IMR-90 (cell line): ENCODE results near the gene CDKN2B-AS1. TPM values are rescaled to one million over a fixed set of nuclear protein-coding genes. Genes with fewer than 3 reads are reported as not detected.

Experiments used
- ATAC-seq: fragments of 200-7000 bp; cut with Tn5 transposase; 2 replicates; pipeline ENCODE4 v1.9.1; 2020; ENCODE audit warnings: low read depth, mild to moderate bottlenecking, moderate library complexity
- BruUV-seq: library from RNA; stranded (reverse); fragments of 400-500 nt; replicated peaks from 2 replicates; lab custom pipeline; 2021; lab: Mats Ljungman, UMichigan
- CTCF ChIA-PET: fragments of 300-600 bp; formaldehyde crosslinking; extraction: SDS; loops from one replicate; lab custom pipeline; 2021; ENCODE audit warnings: antibody characterized with exemption; lab: Yijun Ruan, JAX
- POLR2A ChIA-PET: fragments of 300-600 bp; sonication (Branson Sonifier 250); formaldehyde crosslinking; loops from one replicate; lab custom pipeline; 2022; ENCODE audit warnings: antibody characterized with exemption; ENCODE audit not compliant: unreplicated experiment; lab: Charles Lee
- DNase-seq: peaks from one replicate; pipeline ENCODE4 v3.0.0; 2013
- H2AFZ ChIP-seq: replicated peaks from 2 replicates; pipeline ENCODE3; 2013; ENCODE audit warnings: low read length, mild to moderate bottlenecking; ENCODE audit not compliant: poor library complexity
- H2AK5ac ChIP-seq: 2 replicates; pipeline ENCODE4 v1.6.1; 2013; ENCODE audit warnings: low read depth, low read length, inconsistent platforms
- H2AK9ac ChIP-seq: replicated peaks from 2 replicates; pipeline ENCODE3; 2013; ENCODE audit warnings: mild to moderate bottlenecking, low read depth, low read length, moderate library complexity; ENCODE audit not compliant: poor library complexity
- H2BK120ac ChIP-seq: 2 replicates; pipeline ENCODE4 v1.6.1; 2013; ENCODE audit warnings: low read depth, low read length, inconsistent platforms
- H2BK15ac ChIP-seq: 3 replicates; pipeline ENCODE4 v1.6.1; 2013; ENCODE audit warnings: low read depth, low read length, inconsistent platforms
- H2BK20ac ChIP-seq: 2 replicates; pipeline ENCODE4 v1.6.1; 2013; ENCODE audit warnings: low read depth, mild to moderate bottlenecking, inconsistent platforms, low read length, moderate library complexity
- H2BK5ac ChIP-seq: 2 replicates; pipeline ENCODE4 v1.6.1; 2013; ENCODE audit warnings: mild to moderate bottlenecking, low read depth, low read length, inconsistent platforms; ENCODE audit not compliant: poor library complexity, severe bottlenecking
- H3K14ac ChIP-seq: replicated peaks from 2 replicates; pipeline ENCODE4 v1.6.1; 2013; ENCODE audit warnings: low read depth, low read length, inconsistent platforms
- H3K18ac ChIP-seq: 2 replicates; pipeline ENCODE4 v1.6.1; 2013; ENCODE audit warnings: low read depth, low read length, control low read depth
- H3K23ac ChIP-seq: 2 replicates; pipeline ENCODE4 v1.6.1; 2013; ENCODE audit warnings: low read depth, low read length, inconsistent platforms
- H3K27ac ChIP-seq: 2 replicates; pipeline ENCODE4 v1.5.1; 2013; ENCODE audit warnings: mild to moderate bottlenecking, control low read depth, low read length; ENCODE audit not compliant: insufficient read depth
- H3K27me3 ChIP-seq: 2 replicates; pipeline ENCODE4 v1.6.1; 2013; ENCODE audit warnings: low read length; ENCODE audit not compliant: control insufficient read depth, insufficient read depth
- H3K36me3 ChIP-seq: 2 replicates; pipeline ENCODE4 v1.6.1; 2013; ENCODE audit warnings: low read length, mixed read lengths; ENCODE audit not compliant: control insufficient read depth, insufficient read depth
- H3K4ac ChIP-seq: 2 replicates; pipeline ENCODE4 v1.6.1; 2013; ENCODE audit warnings: low read depth, low read length, inconsistent platforms
- H3K4me1 ChIP-seq: 2 replicates; pipeline ENCODE4 v1.6.1; 2013; ENCODE audit warnings: low read length, mixed read lengths; ENCODE audit not compliant: control insufficient read depth, insufficient read depth
- H3K4me2 ChIP-seq: 2 replicates; pipeline ENCODE4 v1.6.1; 2013; ENCODE audit warnings: low read depth, mild to moderate bottlenecking, control low read depth, low read length, moderate library complexity
- H3K4me3 ChIP-seq: 2 replicates; pipeline ENCODE4 v1.5.1; 2013; ENCODE audit warnings: low read depth, mild to moderate bottlenecking, control low read depth, low read length, moderate library complexity; ENCODE audit not compliant: insufficient read depth
- H3K56ac ChIP-seq: 2 replicates; pipeline ENCODE4 v1.6.1; 2013; ENCODE audit warnings: low read length, inconsistent platforms; ENCODE audit not compliant: insufficient read depth; ENCODE audit errors: extremely low read depth
- H3K79me1 ChIP-seq, 2 experiments: 2 replicates each; pipeline ENCODE4 v1.6.1; 2013; ENCODE audit warnings: low read length in 2 of 2, inconsistent platforms in 1 of 2, low read depth in 1 of 2
- H3K9ac ChIP-seq: 2 replicates; pipeline ENCODE4 v1.6.1; 2013; ENCODE audit warnings: low read depth, low read length, control low read depth
- H3K9me1 ChIP-seq: 2 replicates; pipeline ENCODE4 v1.6.1; 2013; ENCODE audit warnings: low read length, inconsistent platforms; ENCODE audit not compliant: insufficient read depth
- H3K9me3 ChIP-seq: 2 replicates; pipeline ENCODE4 v1.6.1; 2013; ENCODE audit warnings: low read length; ENCODE audit not compliant: control insufficient read depth, insufficient read depth
- H4K20me1 ChIP-seq: 2 replicates; pipeline ENCODE4 v1.6.1; 2013; ENCODE audit warnings: low read length, inconsistent platforms; ENCODE audit not compliant: insufficient read depth
- H4K5ac ChIP-seq: 2 replicates; pipeline ENCODE4 v1.6.1; 2013; ENCODE audit warnings: mild to moderate bottlenecking, low read depth, low read length, control low read depth
- H4K8ac ChIP-seq, 2 experiments: 2 replicates each; pipeline ENCODE4 v1.6.1; 2013; ENCODE audit warnings: low read depth in 2 of 2, low read length in 2 of 2, control low read depth in 1 of 2, inconsistent platforms in 1 of 2
- H4K91ac ChIP-seq: 2 replicates; pipeline ENCODE4 v1.6.1; 2013; ENCODE audit warnings: low read depth, low read length, inconsistent platforms; ENCODE audit not compliant: insufficient read depth
- FOS ChIP-seq: fragments of 150-350 bp; IDR thresholded peaks from 2 replicates; pipeline ENCODE4 v1.6.1; 2016; ENCODE audit warnings: low read depth, low read length
- MAFK ChIP-seq: IDR thresholded peaks from 2 replicates; pipeline ENCODE4 v1.6.1; 2012; ENCODE audit warnings: low read depth, low read length, improper control_type of control experiment
- MXI1 ChIP-seq: IDR thresholded peaks from 2 replicates; pipeline ENCODE4 v1.6.1; 2012; ENCODE audit warnings: low read depth, mild to moderate bottlenecking, low read length, moderate library complexity, borderline replicate concordance
- WGBS, 2 experiments: methylation state at CpG; one replicate each; pipeline versions ENCODE4 v1.1.5 to v1.1.7; 2013; ENCODE audit warnings: missing lambda C conversion rate in 2 of 2; ENCODE audit not compliant: insufficient read length in 1 of 2; ENCODE audit errors: extremely low coverage in 2 of 2; 5-methylcytosine and 5-hydroxymethylcytosine counted together
- dilution Hi-C: fragments of 300-500 bp; cut with HindIII; formaldehyde crosslinking; loops from one replicate; pipeline ENCODE4 v1.14.3; 2018; ENCODE audit warnings: low sequenced_read_pairs; ENCODE audit not compliant: unreplicated experiment
- in situ Hi-C: fragments of 300-500 bp; cut with MboI; formaldehyde crosslinking; loops from 3 replicates; pipeline ENCODE4 v1.14.3; 2019; ENCODE audit warnings: low sequenced_read_pairs, inconsistent platforms, mixed read lengths
- intact Hi-C: fragments of 100-400 bp; cut with micrococcal nuclease; formaldehyde crosslinking; loops from 2 replicates; pipeline ENCODE4 v1.10.0; 2022
- polyA plus RNA-seq, 3 experiments: library from polyadenylated mRNA; depleted of rRNA; stranded (reverse); fragments of >200 nt; gene quantifications; 2 replicates each; pipeline ENCODE4 v1.2.3, GENCODE V29; 2012; ENCODE audit warnings: low replicate concordance in 1 of 3
- total RNA-seq: library from RNA; depleted of rRNA; stranded (reverse); fragments of >200 nt; gene quantifications from 2 replicates; pipeline ENCODE4 v1.2.3, GENCODE V29; 2012

The CDKN2B-AS1 gene
- total and polyA plus RNA-seq, 2 of the 4 experiments (the other 2 are of a cell fraction), result 1.0 to 1.1 TPM

- H3K9me1 ChIP-seq, result peaks cover 4% of the 10 kb centered on the region; the same call in 1 of the 2 replicates
- peak overlapping the region; percentile 66 for H4K5ac ChIP-seq
- CTCF ChIA-PET, result interaction anchor here (0.7 to 5.6 kb wide), 10 partner anchors 12 to 301 kb away, joined by 3 to 39 read pairs (median 3); partner anchors contain the start of gene CDKN2B
- H2AK9ac ChIP-seq, result peak overlapping the region; percentile 72
- peaks cover 18% of the 10 kb centered on the region for H3K4me1 ChIP-seq
- H4K91ac ChIP-seq, result peak overlapping the region; percentile 72
- no peaks in the 10 kb centered on the region for H3K36me3 ChIP-seq
- peak overlapping the region; percentile 72 for H3K56ac ChIP-seq
- peak overlapping the region; percentile 71 for H2BK5ac ChIP-seq
- H4K20me1 ChIP-seq, result no peaks in the 10 kb centered on the region
- peak; percentile 83 for DNase-seq
- peak overlapping the region; percentile 86 for H2AK5ac ChIP-seq
- POLR2A ChIA-PET, result interaction anchor here (0.8 to 1.1 kb wide), 2 partner anchors 12 to 14 kb away, joined by 3 read pairs; no protein-coding TSS in a partner anchor
- dilution Hi-C loops, result no loop called here
- TF ChIP-seq MXI1 (no peak), FOS (peak; percentile 31; the same call in 1 of the 2 replicates), MAFK (peak; percentile 26)
- intact Hi-C loops, result loop anchor here (2.0 to 5.0 kb wide), 3 partner anchors 120 to 303 kb away; no protein-coding TSS in a partner anchor
- ATAC-seq, result peak; percentile 79
- WGBS, 2 experiments, result 0% methylated on average over 1 of the region's 9 CpGs; no CpG with 5 or more reads in 1 of the 2 experiments
- H2BK15ac ChIP-seq, result peak overlapping the region; percentile 93
- H3K4ac ChIP-seq, result peak overlapping the region; percentile 91
- H3K9me3 ChIP-seq, result no peaks in the 10 kb centered on the region
- peak overlapping the region; percentile 75 for H3K23ac ChIP-seq
- peak overlapping the region; percentile 81 for H3K18ac ChIP-seq
- H3K27ac ChIP-seq, result peak overlapping the region; percentile 68
- H3K79me1 ChIP-seq, result no peaks in the 10 kb centered on the region
- H2BK20ac ChIP-seq, result peak overlapping the region; percentile 94
- H3K14ac ChIP-seq, result peak overlapping the region; percentile 83
- no peak overlapping the region for H3K4me3 ChIP-seq
- BruUV-seq, result no TSS peak
- H4K8ac ChIP-seq, result peak overlapping the region; percentile 68 to 91
- H2AFZ ChIP-seq, result peak overlapping the region; percentile 87
- peak overlapping the region; percentile 95 for H2BK120ac ChIP-seq
- peak overlapping the region; percentile 19; the same call in 1 of the 2 replicates for H3K9ac ChIP-seq
- peak overlapping the region; percentile 56 for H3K4me2 ChIP-seq
- H3K27me3 ChIP-seq, result no peaks in the 10 kb centered on the region
- in situ Hi-C loops, result loop anchor here (25.0 kb wide), 1 partner anchor 305 kb away; the partner anchor contains the start of gene MTAP
Observed at GRCh38 chr9:22117511-22118384, 123.2 kb downstream of the CDKN2B-AS1 start.
